Smooth muscle cell (in vitro differentiated cells): ENCODE results near the gene BRDT. TPM values are rescaled to one million over a fixed set of nuclear protein-coding genes. Genes with fewer than 3 reads are reported as not detected.
A peak's percentile ranks its signal among the peaks of the same experiment; 100 is the strongest.

Source experiments
- DNase-seq: peaks from one replicate; lab custom pipeline; 2025; ENCODE audit not compliant: unreplicated experiment; lab: John Stamatoyannopoulos, UW
- H2AFZ ChIP-seq: fragments of 200-600 bp; sonication (generic); 2 replicates; pipeline ENCODE4 v1.6.0; 2016; ENCODE audit warnings: antibody characterized with exemption, low read depth, mild to moderate bottlenecking
- H3F3A ChIP-seq: fragments of 200-600 bp; sonication (generic); 2 replicates; pipeline ENCODE4 v1.6.0; 2017; ENCODE audit warnings: antibody characterized with exemption, low read depth
- H3K27ac ChIP-seq: fragments of 200-600 bp; sonication (generic); 2 replicates; pipeline ENCODE4 v1.5.1; 2016; ENCODE audit warnings: low read depth, mild to moderate bottlenecking
- H3K27me3 ChIP-seq: fragments of 200-600 bp; sonication (generic); 2 replicates; pipeline ENCODE4 v1.6.1; 2016; ENCODE audit warnings: low read depth, mild to moderate bottlenecking
- H3K36me3 ChIP-seq: fragments of 200-600 bp; sonication (generic); 2 replicates; pipeline ENCODE4 v1.5.1; 2016; ENCODE audit warnings: low read depth
- H3K4me1 ChIP-seq: fragments of 200-600 bp; sonication (generic); 2 replicates; pipeline ENCODE4 v1.5.1; 2016; ENCODE audit warnings: low read depth
- H3K4me2 ChIP-seq: fragments of 200-600 bp; sonication (generic); 2 replicates; pipeline ENCODE4 v1.6.0; 2016; ENCODE audit warnings: mild to moderate bottlenecking
- H3K4me3 ChIP-seq: fragments of 200-600 bp; sonication (generic); 2 replicates; pipeline ENCODE4 v1.5.1; 2016; ENCODE audit warnings: mild to moderate bottlenecking
- H3K79me2 ChIP-seq: fragments of 200-600 bp; sonication (generic); 2 replicates; pipeline ENCODE4 v1.6.0; 2016; ENCODE audit warnings: low read depth, mild to moderate bottlenecking
- H3K9ac ChIP-seq: fragments of 200-600 bp; sonication (generic); 2 replicates; pipeline ENCODE4 v1.6.0; 2016; ENCODE audit warnings: low read depth
- H3K9me3 ChIP-seq: fragments of 200-600 bp; sonication (generic); replicated peaks from 2 replicates; pipeline ENCODE4 v1.5.1; 2016; ENCODE audit warnings: low read depth
- H4K20me1 ChIP-seq: fragments of 200-600 bp; sonication (generic); 2 replicates; pipeline ENCODE4 v1.6.0; 2016; ENCODE audit warnings: low read depth
- WGBS: methylation state at CpG from one replicate; pipeline ENCODE4 v1.1.7; 2016; ENCODE audit warnings: low lambda C conversion rate; 5-methylcytosine and 5-hydroxymethylcytosine counted together
- polyA plus RNA-seq: library from polyadenylated mRNA; unstranded; fragments of >200 nt; fragmentation: Nextera tagmentation; extraction: Ambion mirVana; gene quantifications from 2 replicates; pipeline ENCODE4 v1.2.1, GENCODE V29; 2016
- total RNA-seq: library from RNA; depleted of rRNA; stranded (reverse); fragments of >200 nt; gene quantifications from 2 replicates; pipeline ENCODE4 v1.2.3, GENCODE V29; 2014
- TF ChIP-seq, protein P1 (sequence below): fragments of 200-600 bp; sonication (generic); IDR thresholded peaks from 2 replicates; pipeline ENCODE4 v1.5.1; 2017; ENCODE audit warnings: borderline replicate concordance, mild to moderate bottlenecking, antibody characterized with exemption; ENCODE audit not compliant: insufficient read depth, poor library complexity, severe bottlenecking

Gene BRDT
- total and polyA plus RNA-seq, 2 experiments from 2014 or later, result not detected

DNA sequence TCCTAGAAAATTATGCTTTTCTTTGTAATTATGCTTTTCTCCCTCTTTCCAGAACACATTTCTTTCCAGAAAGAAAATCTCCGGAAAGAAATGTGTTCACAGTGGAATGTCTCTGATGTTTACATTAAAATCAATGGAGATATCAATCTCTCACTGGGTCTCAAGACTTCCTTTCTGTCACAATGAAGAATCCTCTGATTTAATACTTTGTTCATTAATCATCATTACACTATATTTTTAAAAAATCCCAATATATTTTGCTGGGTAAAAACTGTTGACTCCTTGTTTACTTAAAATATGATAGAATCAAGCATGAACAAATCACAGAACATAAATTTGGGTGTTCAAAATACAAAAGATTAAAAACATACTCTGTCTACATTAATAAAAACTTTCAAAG is 36.9 kb upstream of the BRDT start:
- H3K9me3 ChIP-seq, result no peaks in the 10 kb centered on the region
- H3K27ac ChIP-seq, result no peak overlapping the region
- H3K9ac ChIP-seq, result no peak overlapping the region
- no peak for DNase-seq
- no peaks in the 10 kb centered on the region for H4K20me1 ChIP-seq
- TF ChIP-seq, protein P1, sequence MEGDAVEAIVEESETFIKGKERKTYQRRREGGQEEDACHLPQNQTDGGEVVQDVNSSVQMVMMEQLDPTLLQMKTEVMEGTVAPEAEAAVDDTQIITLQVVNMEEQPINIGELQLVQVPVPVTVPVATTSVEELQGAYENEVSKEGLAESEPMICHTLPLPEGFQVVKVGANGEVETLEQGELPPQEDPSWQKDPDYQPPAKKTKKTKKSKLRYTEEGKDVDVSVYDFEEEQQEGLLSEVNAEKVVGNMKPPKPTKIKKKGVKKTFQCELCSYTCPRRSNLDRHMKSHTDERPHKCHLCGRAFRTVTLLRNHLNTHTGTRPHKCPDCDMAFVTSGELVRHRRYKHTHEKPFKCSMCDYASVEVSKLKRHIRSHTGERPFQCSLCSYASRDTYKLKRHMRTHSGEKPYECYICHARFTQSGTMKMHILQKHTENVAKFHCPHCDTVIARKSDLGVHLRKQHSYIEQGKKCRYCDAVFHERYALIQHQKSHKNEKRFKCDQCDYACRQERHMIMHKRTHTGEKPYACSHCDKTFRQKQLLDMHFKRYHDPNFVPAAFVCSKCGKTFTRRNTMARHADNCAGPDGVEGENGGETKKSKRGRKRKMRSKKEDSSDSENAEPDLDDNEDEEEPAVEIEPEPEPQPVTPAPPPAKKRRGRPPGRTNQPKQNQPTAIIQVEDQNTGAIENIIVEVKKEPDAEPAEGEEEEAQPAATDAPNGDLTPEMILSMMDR, result no peak
- H3K4me2 ChIP-seq, result no peak overlapping the region
- no peaks in the 10 kb centered on the region for H3K27me3 ChIP-seq
- no peaks in the 10 kb centered on the region for H3K79me2 ChIP-seq
- peak overlapping the region; percentile 16 for H2AFZ ChIP-seq
- no peaks in the 10 kb centered on the region for H3K4me1 ChIP-seq
- 73% methylated on average over 1 of the region's 1 CpG for WGBS
- no peak overlapping the region for H3K4me3 ChIP-seq
- no peaks in the 10 kb centered on the region for H3F3A ChIP-seq
- no peaks in the 10 kb centered on the region for H3K36me3 ChIP-seq

DNA sequence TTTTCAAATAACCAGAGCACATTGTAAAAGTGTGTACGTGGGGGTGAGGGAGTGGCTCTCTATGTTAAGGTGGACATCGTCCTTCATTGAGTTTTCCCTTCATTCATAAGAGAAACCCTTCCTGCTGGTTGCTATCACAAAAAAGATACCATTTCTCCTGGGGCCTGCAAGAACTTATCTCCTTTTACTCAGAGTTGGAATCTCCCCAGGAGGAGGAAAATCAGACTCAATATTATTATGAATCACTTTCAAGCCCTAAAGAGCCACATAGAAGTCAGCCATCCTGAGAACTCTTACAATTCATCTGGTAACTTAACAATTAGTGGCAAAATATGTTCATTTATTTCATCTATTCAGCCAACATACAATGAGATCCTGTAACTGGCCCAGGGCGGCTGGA is 36.2 kb upstream of the BRDT start:
- H4K20me1 ChIP-seq, result no peaks in the 10 kb centered on the region
- no peak overlapping the region for H3K9ac ChIP-seq
- WGBS, result 82% methylated on average over 3 of the region's 3 CpGs
- H3K27me3 ChIP-seq, result no peaks in the 10 kb centered on the region
- H3K4me1 ChIP-seq, result no peaks in the 10 kb centered on the region
- H3K9me3 ChIP-seq, result no peaks in the 10 kb centered on the region
- no peak overlapping the region for H3K4me2 ChIP-seq
- no peak for DNase-seq
- no peak overlapping the region for H3K27ac ChIP-seq
- no peaks in the 10 kb centered on the region for H3K36me3 ChIP-seq
- peak overlapping the region; percentile 16 for H2AFZ ChIP-seq
- no peaks in the 10 kb centered on the region for H3K79me2 ChIP-seq
- TF ChIP-seq, protein P1, result no peak
- no peak overlapping the region for H3K4me3 ChIP-seq
- no peaks in the 10 kb centered on the region for H3F3A ChIP-seq

DNA sequence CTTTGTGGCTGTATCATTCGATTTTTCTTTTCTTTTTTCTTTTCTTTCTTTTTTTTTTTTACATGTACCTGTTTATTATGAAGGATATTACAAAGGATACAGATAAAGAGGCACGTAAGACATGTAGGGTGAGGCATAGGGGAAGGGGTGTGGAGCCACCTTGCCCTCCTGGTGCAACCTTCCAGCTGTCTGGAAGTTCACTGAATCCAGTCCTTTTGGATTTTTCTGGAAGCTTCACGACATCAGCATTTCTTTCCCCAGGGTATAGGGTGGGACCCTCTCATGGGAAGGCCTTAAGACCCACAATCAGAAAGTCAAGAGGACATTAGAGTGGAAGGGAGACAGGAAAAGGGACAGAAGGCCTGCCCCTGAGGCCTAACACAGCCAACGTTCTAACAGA is 33.2 kb upstream of the BRDT start:
- 82% methylated on average over 4 of the region's 4 CpGs for WGBS

More for the DNA sequence above, 33.2 kb upstream of the BRDT start:
- Histone ChIP-seq H2AFZ (no peak overlapping the region), H3K4me1 (no peaks in the 10 kb centered on the region), H3F3A (no peaks in the 10 kb centered on the region), H3K27me3 (no peaks in the 10 kb centered on the region), H3K9ac (no peak overlapping the region), H3K36me3 (no peaks in the 10 kb centered on the region), H3K9me3 (no peaks in the 10 kb centered on the region), H3K4me3 (no peak overlapping the region), H4K20me1 (no peaks in the 10 kb centered on the region), H3K79me2 (no peaks in the 10 kb centered on the region), H3K4me2 (no peak overlapping the region), H3K27ac (no peak overlapping the region)
- DNase-seq, result no peak
- TF ChIP-seq, protein P1, result no peak
